ENCODE data around the gene BUD31.

Gene BUD31

DNA sequence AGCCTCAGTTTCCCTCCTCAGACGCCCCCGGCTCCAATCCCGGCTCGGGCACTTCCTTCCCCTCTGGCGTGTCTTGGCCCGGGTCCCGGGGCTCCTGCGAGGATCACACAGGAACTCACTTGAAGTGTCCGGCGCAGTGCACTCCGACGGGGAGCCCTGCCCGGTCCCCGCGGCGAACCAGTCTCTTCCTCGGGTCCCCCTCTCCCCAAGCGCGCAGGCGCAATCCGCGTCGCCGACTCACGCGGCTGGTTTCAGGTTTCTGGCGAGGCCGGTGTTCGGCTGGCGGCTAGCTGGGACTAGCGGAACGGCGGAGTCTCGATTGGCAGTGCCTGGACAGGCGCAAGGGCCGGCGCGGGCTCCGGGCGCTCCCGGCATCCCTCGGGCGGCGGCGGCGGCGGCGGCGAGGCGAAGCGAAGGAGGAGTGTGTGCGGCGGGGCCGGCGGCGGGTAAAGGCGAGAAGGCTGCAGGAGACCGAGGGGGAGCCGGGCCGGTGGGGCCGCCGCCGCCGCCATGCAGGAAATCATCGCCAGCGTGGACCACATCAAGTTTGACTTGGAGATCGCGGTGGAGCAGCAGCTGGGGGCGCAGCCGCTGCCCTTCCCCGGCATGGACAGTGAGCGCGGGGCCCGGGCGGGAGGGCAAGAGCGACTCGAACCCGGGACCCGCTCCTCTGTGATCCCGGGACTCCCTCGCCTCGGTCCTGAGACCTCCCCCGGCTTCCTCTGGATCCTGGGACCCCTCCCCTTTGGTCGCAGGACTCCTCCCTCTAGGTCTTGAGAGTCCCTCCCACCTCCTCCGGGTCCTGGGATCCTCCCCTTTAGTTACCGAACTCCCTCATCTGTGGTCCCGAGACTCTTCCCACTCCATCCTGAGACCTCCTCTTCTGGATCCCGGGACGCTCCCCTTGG lies 30.1 kb downstream of the BUD31 start, which contains the start of the genes CPSF4 and PTCD1:
CPSF4 (plus strand) TSS at position 371 of the 908 bp plus-strand sequence; CDS start at position 511, 140 bp downstream.
PTCD1 (minus strand) TSS at position 226 of the 908 bp plus-strand sequence. CDS start 3,556 bp downstream, outside the sequence.
- peak; percentile 96 for DNase-seq

- no peak for DNase-seq
These were observed 31.4 kb downstream of the BUD31 start for GRCh38 chr7:99440195-99440594.

GRCh38 chr7:99446096-99446495 lies 37.3 kb downstream of the BUD31 start:
- DNase-seq: no peak

DNA sequence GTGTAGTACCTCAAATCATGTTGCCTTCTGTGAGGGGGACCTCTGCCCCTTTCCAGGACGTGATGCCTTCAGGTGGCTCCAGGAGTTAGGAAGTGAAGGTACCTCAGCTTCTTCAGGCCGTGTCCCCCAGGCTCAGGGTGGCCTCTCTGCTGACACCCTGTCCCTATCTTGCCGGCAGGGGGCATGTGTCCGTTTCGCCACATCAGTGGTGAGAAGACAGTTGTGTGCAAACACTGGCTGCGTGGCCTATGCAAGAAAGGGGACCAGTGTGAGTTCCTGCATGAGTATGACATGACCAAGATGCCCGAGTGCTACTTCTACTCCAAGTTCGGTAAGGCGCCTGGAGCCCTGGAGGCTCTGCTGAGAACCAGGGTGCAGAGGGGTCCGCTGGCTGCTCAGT lies 39.2 kb downstream of the BUD31 start:
- DNase-seq: no peak

DNA sequence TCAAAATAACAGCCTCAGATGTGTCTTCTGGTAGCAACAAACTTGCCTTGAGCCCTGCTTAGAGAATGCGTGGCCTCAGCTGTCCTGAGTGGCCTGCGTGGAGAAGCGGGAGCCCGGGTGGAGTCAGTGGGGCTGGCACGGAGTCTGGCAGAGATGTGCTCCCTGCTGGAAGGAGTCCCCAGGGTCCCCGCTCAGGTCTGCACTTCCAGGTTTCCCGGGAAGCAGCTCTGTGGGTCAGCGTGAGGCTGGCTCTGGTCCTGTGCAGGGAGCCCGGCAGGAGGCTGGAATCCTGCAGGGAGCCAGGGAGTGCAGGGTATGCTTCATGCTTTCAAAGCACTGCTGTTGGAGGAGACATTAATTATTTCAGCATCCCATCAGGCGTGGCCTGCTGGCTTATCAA lies 40.1 kb downstream of the BUD31 start:
- no peak for DNase-seq

- DNase-seq: no peak
These were observed 40.6 kb downstream of the BUD31 start for GRCh38 chr7:99449326-99449725.

DNA sequence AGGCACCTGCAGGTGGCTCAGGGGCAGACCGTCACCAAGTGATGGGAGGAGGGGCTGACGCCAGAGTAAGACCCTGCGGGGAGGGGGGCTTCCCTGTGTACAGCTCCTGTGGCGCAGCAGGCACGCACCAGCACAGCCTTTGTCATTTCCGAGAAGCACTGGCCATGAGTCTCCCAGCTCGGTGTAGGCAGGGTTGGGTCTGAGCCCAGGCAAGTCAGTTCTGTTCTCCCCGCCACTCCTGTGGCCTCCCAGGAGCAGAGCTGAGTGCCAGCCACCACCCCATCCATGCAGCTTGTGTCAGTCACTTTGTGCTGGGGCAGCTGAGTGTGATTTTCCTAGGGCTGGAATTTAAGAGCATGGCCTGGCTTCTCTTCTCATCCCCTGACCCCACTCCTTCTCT lies 43.2 kb downstream of the BUD31 start:
- DNase-seq: no peak

DNA sequence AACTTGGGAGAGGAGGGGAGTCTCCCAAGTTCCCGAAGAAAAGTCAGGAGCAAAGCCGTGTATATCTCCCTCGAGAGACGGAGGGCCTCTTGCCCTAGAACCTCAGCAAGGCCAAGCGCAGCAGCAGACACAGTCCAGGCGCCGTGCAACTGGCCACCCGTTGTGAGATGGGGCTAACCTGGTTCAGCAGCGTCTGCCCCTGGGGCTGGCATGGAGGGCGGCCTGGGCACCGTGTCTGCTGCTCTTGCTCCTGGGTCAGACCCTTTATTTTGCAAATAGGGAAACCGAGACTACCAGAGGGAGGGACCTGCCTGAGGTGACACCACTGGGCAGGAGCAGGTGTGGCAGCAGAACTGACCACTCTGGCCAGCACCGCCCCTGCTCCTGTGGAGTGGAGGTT lies 43.8 kb downstream of the BUD31 start:
- DNase-seq: no peak

DNA sequence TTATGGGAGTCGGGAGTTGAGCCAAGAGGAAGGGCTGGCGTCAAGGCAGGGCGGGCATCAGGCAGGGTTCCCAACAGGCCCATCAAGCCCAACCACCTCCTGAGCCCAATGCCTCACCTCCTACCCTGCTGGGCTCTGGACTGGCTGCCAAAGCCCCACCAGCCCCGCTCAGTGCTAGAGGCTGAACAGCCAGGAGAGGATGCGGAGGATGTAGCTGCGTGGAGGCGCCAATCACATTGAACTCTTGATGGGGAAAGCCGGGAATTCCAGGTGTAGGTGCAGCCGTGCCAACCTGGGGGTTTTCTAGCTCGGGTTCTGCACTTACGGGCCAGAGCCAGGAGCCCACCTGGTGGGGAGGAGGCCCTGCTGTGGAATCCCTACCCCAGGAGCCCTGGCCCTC lies 44.3 kb downstream of the BUD31 start:
- DNase-seq: no peak

DNA sequence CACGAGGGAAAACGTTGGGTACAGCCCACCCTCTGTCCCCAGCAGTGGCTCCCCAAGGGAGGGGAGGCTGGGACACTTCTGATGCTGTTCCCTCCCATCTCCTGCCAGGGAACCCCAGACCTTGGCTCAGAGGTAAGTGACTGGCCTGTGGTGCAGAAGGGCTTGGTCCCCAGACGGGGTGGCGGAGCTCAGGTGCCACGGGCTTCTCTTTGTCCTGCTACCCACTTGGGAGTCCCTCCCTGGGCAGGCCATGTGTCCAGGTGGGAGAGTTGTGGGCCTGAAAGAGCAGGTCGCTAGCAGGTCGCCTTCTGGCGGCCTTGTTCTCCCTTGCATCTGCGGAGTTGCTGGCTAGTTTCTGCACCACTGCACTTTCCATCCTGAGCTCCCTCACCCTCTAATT lies 47.1 kb downstream of the BUD31 start:
- no peak for DNase-seq

DNA sequence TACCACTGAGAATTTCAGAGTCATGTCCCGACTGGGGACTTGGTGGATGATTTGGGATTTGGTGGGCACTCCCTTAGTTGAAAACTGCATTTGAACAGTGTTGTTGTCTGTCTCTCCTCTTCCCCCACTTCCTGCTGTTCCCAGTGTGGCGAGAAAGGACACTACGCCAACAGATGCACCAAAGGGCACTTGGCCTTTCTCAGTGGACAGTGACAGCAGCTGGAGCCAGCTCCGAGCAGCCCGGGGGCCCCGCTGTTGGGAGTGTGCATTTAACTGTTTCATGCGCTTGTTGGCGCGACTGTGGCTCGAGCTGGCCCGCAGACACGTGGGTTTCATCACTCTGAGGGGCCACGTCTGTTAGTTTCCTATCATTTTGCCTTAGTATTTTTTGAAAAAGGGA lies 47.5 kb downstream of the BUD31 start:
- DNase-seq: no peak

DNA sequence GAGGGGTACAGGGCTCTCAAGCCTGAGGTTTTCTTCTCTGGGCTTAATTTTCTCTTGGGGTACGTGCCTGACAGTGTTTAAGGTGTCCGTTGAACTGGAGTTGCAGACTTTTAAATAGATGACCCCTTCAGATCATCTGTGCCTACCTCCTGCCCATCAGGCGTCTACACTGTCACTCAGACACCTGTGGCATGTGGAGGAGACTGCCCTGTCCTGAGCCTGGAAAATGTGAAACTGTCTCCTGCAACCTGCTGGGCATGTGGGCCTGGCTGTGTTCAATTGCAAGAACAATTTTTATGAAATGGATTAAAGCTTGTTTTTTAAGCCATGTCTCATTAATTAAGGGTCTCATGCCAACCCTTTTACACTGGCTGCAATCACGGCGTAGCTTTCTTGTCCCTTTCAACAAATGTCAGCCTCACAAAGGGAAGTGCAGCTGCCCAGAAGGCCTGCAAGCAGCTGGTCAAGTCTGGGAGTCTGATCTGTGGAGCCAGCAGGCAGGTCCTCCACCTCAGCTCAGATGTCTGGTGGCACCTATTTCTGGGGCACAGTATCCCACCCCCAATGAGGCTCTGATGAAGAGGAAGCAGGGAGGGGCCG lies 48.4 kb downstream of the BUD31 start:
- no peak for DNase-seq

GRCh38 chr7:99457650-99458493 lies 49.1 kb downstream of the BUD31 start:
- DNase-seq: no peak

GRCh38 chr7:99459087-99459486 lies 50.3 kb downstream of the BUD31 start:
- DNase-seq: no peak

DNA sequence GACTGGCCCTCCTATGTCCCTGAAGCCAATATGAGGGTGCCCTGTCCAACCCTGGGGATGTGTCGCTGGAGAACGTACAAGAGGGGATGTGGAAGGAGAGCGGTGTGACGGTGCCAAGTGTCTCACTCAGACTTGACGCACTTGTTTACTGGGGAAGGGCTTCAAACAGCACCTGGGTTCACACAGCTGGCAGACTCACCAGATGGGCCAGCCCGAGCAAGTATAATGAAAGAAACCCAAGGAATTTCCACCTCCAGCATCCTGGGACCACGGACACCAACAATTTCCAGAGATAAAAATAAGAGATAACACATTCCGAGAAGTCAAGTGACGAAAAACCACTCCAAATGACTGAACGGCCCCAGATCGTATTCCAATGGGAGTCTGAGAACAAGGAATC lies 51.9 kb downstream of the BUD31 start:
- no peak for DNase-seq

GRCh38 chr7:99461221-99461620 lies 52.5 kb downstream of the BUD31 start:
- DNase-seq: no peak

- DNase-seq: no peak
These were observed 56.6 kb downstream of the BUD31 start for GRCh38 chr7:99465421-99465768.

GRCh38 chr7:99468336-99468918 lies 59.7 kb downstream of the BUD31 start:
- no peak for DNase-seq

Data from NCI-H2227 treated with DMSO at 0.1 percent for 48 hours (cell line).